HG03565 (cell line): ENCODE measurements around the gene ATXN1.
A peak's percentile ranks its signal among the peaks of the same experiment; 100 is the strongest.
"Not testable (repeated sequence)": the region's sequence is repeated elsewhere in the genome, so short reads cannot be mapped to it uniquely, and the experiment has no call there.

Experiments
- ATAC-seq: cut with Tn5 transposase; IDR thresholded peaks from one replicate; pipeline ENCODE4 v1.9.1; 2021; ENCODE audit warnings: mild to moderate bottlenecking, moderate library complexity; ENCODE audit not compliant: unreplicated experiment

Gene ATXN1

DNA sequence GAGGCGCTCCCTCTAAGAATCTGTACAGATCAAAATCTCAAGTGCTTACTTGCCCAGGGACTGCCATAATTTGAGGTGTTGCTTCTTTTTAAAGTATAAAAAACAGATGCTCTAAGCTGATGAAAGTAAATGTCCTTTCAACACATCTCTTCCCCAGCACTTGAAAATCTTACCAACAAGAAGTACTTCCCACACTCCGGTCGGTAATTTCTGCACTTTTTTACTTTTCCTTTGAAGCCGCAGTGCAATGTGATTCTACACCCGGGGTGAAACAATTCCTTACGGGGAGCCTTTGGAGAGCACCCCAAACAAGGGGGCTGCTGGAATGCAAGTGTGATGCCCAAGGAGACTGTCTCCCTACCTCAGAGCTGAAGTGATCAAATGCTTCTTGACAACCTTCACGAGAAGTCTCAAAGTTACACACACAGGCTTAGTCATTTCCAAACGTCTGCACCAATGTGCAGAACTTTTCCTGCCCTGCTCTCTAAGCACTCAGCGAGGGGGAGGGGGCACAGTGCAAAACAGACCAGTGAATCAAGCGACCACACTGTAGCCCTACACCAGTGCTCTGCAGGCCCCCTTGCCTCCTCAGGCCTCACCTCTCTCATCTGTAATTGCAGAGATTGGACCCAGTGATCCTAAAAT is 56.7 kb downstream of the ATXN1 start:
- no peak for ATAC-seq

GRCh38 chr6:16702627-16703378 is 58.5 kb downstream of the ATXN1 start:
- not testable (repeated sequence) for ATAC-seq

DNA sequence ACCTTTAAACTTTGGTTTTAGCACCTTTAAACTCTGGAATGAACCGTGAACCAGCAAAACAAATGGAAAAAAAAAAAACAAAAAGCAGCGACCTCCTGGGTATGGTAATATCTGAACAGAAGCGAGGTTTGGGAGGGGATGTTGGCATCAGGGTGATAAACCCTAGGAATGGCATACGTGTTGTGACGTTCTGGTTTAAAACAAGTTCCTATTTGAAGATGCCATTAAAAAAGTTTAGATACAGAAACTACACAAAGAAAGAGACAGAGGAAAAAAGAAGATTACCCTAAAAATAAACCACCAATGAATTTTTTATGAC is 60.4 kb downstream of the ATXN1 start:
- no peak for ATAC-seq

DNA sequence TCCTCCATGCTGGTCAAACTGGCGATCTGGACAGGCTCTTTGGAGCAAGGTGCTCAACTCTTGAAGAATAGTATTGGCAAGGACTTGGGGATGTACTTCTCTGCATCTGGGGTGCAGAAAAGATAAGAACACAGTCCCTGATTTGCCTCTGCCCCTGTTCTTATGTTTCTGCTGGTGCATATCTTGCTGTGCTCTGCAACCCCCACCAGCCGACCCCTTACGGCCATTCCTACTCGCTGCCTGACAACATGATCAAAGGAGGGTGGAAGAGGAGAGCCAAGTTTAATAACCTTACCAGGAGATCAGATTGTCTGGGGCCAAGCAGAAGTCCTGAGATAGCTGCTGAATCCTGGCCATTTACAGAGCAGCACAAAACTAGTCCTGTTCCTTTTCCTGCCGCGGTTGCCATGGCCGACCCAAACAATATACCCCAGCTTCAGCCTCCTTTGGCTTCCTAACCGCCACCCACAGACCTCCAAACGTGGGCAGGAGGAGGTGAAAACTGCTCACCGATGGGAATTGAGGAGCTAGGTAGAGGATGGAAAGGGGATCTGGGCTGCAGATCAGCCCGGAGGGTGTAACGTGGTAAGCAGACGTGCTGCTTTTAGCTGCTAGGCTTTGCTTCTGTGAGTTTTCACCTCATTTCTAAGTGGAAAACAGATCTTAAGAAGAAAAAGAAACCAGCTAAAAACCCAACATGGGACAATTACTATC is 60.9 kb downstream of the ATXN1 start:
- no peak for ATAC-seq

GRCh38 chr6:16698997-16699868 is 62.0 kb downstream of the ATXN1 start:
- ATAC-seq = no peak

- ATAC-seq = no peak
These were observed 63.1 kb downstream of the ATXN1 start for GRCh38 chr6:16698162-16698533.

DNA sequence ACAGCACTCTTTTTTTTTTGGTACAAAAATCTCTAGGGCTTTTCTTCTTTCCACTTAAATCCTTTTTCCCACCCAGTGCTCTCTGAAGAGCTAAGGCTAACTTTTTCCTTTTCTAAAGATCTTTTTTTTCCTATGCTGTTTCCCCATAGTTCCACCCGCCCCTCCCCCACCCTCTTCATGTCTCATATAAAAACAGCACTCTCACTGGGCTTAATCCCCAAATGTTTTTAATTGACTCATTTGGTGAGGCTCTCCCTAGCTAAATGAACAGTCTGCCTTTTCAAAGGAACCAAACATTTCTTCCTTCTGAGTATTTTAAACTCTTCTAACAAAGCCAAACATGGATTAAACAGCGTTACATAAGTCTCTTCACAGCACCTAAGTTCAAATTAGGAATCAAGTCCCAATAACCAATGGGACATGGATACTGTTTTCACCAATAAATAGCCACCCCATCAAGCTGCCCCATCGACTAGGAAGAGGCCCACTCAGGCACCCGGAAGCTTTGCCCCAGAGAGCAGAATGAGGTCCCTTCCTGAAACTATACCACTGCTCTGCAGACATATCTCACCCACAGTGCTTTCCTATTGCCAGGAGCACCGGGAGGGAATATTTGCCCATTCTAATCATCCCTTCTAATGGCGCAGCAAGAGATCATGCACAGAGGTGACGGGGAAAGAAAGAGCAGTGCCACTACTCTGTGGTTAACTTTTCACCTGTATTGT is 63.7 kb downstream of the ATXN1 start:
- ATAC-seq = no peak

DNA sequence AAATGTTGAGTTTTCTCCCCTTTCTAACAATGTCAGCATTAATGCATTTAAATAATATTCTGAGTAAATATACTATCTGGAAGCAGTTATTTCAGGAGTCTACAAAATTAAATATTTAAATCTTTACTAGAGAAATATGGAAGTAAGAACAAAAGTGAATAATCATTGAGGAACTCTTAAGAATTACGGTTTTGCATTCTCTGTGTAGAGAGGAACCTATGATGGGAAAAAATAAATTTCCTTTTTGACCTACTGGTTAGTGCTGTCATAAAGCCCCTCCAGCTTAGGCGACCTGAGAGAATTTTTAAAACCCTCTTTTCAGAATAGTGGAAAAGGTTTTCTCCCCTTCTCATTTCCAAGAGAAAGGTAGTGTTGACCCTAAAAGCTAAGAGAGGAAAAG is 64.8 kb downstream of the ATXN1 start:
- ATAC-seq = no peak

GRCh38 chr6:16694781-16695578 is 66.3 kb downstream of the ATXN1 start:
- ATAC-seq = peak; percentile 66

DNA sequence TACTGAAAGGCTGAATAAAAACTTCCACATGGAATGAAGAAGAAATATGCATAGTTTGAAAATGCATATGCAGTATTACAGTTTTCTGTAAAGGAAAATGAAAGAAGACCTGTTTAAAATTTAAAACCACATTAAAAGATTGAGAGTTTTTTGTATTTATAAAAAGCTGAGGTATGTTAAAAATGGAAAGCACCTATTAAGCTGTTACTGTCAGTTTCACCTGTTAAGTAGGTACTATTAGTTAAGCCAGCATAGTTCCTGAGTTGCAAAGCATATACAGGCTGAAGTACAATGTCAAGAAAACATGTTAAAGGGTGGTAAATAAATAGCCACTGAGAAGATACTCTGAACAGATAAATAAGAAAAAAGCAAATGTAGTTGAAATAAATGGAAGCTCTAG is 69.9 kb downstream of the ATXN1 start:
- no peak for ATAC-seq

- ATAC-seq = peak; percentile 63
These were observed 70.6 kb downstream of the ATXN1 start for GRCh38 chr6:16690608-16691142.

GRCh38 chr6:16689788-16690607 is 71.3 kb downstream of the ATXN1 start:
- ATAC-seq = no peak

DNA sequence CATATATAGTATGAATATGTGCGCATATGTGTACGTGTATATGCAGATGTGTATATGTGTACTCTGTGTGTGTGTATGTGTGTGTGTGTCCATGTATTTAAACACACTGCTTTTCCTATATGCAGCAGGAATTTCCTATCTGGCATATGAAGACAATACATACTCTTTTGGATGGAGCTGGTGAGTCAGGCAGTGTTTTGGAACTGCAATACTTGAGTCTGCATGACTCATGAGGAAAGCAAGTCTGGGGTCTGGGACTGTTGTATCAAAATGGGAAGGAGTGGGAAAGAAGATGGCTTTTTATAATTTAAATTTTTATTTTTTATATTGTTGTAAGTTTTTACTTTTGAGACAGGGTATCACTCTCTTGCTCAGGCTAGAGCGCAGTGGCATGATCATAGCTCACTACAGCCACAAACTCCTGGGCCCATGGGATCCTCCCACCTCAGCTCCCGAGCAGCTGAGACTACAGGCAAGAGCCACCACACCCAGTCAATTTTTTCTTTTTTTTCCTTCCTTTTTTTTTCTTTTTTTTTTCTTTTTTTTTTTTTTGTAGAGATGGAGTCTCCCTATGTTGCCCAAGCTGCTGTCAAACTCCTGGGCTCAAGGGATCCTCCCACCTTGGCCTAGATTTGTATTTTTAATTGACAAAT is 72.2 kb downstream of the ATXN1 start:
- no peak for ATAC-seq

GRCh38 chr6:16688436-16688835 is 72.8 kb downstream of the ATXN1 start:
- no peak for ATAC-seq

GRCh38 chr6:16687045-16687444 is 74.2 kb downstream of the ATXN1 start:
- ATAC-seq = no peak

DNA sequence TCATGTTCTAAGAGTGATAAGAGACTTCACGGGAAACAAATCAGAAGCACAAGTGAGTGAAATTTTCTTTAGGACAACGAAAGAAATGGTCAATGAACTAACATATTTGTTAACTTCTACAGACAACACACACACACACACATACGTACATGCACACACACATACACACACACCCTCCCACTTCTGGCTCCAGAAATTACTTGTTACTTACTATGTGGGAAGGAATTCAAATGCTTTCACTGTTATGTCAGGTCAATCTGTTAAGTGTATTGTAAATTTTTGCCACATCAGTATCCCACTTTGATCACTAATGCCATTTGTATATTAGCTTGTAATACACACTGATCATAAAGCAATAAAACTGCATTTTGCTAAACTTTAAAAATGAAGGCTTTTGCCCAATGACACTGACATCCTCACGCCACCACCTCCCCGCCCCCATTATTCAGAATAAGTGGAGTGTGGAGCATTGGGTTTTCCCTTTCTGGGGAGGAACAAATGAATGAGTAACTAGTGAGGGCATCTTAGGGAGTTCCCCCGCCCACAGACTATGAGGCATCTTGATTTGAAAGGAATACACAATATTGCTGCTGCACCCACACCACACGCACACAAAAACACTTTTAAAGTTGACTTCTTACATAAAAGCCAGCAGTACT is 76.2 kb downstream of the ATXN1 start:
- ATAC-seq = peak; percentile 50

GRCh38 chr6:16684195-16684689 is 77.0 kb downstream of the ATXN1 start:
- no peak for ATAC-seq
